Heart right ventricle (tissue), 16 donors: ENCODE results near the gene RPEL1. TPM values are rescaled to one million over a fixed set of nuclear protein-coding genes. Genes with fewer than 3 reads are reported as not detected.
A peak's percentile ranks its signal among the peaks of the same experiment; 100 is the strongest.

Experiments
- ATAC-seq, 8 donors: fragments of 200-7000 bp; cut with Tn5 transposase; one replicate each; pipeline ENCODE4 v1.9.1; 2020; ENCODE audit warnings: mild to moderate bottlenecking in 8 of 8, moderate library complexity in 8 of 8, moderate number of reproducible peaks in 1 of 8
- DNase-seq, 2 donors: peaks; one replicate each; pipeline ENCODE4 v3.0.0-alpha.2; 2020
- H3K27ac ChIP-seq, 10 donors: fragments of 200-600 bp; sonication (generic) in 2 of 10; one replicate each; pipeline versions ENCODE4 v1.5.0 to v1.8.0; 2020 to 2022; ENCODE audit warnings: mild to moderate bottlenecking in 3 of 10
- H3K27me3 ChIP-seq, 7 donors: fragments of 200-600 bp; one replicate each; pipeline ENCODE4 v1.8.0; 2021 to 2022; ENCODE audit warnings: mild to moderate bottlenecking in 2 of 7
- H3K36me3 ChIP-seq, 9 donors: fragments of 200-600 bp; sonication (generic) in 1 of 9; one replicate each; pipeline versions ENCODE4 v1.5.0 to v1.8.0; 2020 to 2022; ENCODE audit warnings: mild to moderate bottlenecking in 2 of 9
- H3K4me1 ChIP-seq, 9 donors: fragments of 200-600 bp; sonication (generic) in 1 of 9; one replicate each; pipeline versions ENCODE4 v1.5.0 to v1.8.0; 2020 to 2022; ENCODE audit warnings: mild to moderate bottlenecking in 4 of 9
- H3K4me3 ChIP-seq, 10 donors: fragments of 200-600 bp; sonication (generic) in 2 of 10; one replicate each; pipeline versions ENCODE4 v1.5.0 to v1.8.0; 2020 to 2022; ENCODE audit warnings: mild to moderate bottlenecking in 7 of 10, moderate library complexity in 2 of 10
- H3K9me3 ChIP-seq, 11 donors: fragments of 200-600 bp in 10 of 11; sonication (generic) in 2 of 11; one replicate each; pipeline versions ENCODE4 v1.5.0 to v1.8.0; 2013 to 2022; ENCODE audit warnings: mild to moderate bottlenecking in 2 of 11, control low read depth in 1 of 11, moderate library complexity in 1 of 11
- CTCF ChIP-seq, 9 donors: fragments of 200-600 bp; sonication (generic) in 2 of 9; IDR thresholded peaks; one replicate each; pipeline versions ENCODE4 v1.5.0 to v1.8.0; 2021 to 2022; ENCODE audit warnings: antibody characterized with exemption in 9 of 9, mild to moderate bottlenecking in 5 of 9, moderate library complexity in 1 of 9
- whole genome bisulfite sequencing, 2 donors: extraction: QIAGEN DNeasy Blood & Tissue Kit; methylation state at CpG; one replicate each; pipeline ENCODE4 v1.1.7; 2013; ENCODE audit warnings: inconsistent platforms in 1 of 2; 5-methylcytosine and 5-hydroxymethylcytosine counted together
- intact Hi-C, 10 donors: fragments of 100-400 bp; cut with DNase I; formaldehyde crosslinking; loops; one replicate each; pipeline versions ENCODE4 v1.11.1 to v1.14.2; 2022
- polyA plus RNA-seq, 2 donors: library from polyadenylated mRNA; stranded (reverse); fragments of 200-250 nt; gene quantifications; one replicate each; pipeline ENCODE4 v1.2.3, GENCODE V29; 2013
- total RNA-seq, 10 donors: library from RNA; stranded (reverse); fragmentation: NEBNext Ultra II Directional in 3 of 10; extraction: Animal tissue kit (Norgen Biotek cat#: 25700) in 3 of 10; gene quantifications; one replicate each; pipeline versions ENCODE4 v1.2.1 to v1.2.4, GENCODE V29; 2021 to 2023
- donor health status: Arrhythmogenic right ventricular cardiomyopathy.
- donor health status: ischemic (EF 13 %, LVEDD 7.1; RV severe dilation, severe dysfunction).
- donor health status: healthy with polysubstance abuse.
- donor health status: DM: no; HTN: yes; CAD: no.
- donor health status: DM: no; HTN: no; CAD: no.
- donor health status: ischemic (EF 25% LVEDD 6.9; RV normal size, moderate dysfunction).
- donor health status: ischemic (EF 25% LVEDD 5.7; RV mildly dilated, moderate dysfunction).
- donor health status: healthy.
- donor health status: DM: yes; HTN: yes; CAD: no.
- donor health status: Ischemic cardiomyopathy.
- donor health status: ischemic (EF 35%, LVEDD 5.7; RV mildly dilated, moderate dysfunction).
- donor health status: nonischemic (EF 11% LVEDD 7.7; RV severe dilation, severe dysfunction).
- donor health status: DM: yes; HTN: yes; CAD: no.
- donor health status: PGD.
- donor health status: ischemic (EF 29% LVEDD 5.4; RV normal size, mild dysfunction).
- donor health status: nonischemic (EF 23%, LVEDD 6.1; RV moderate dilation, normal function).

RPEL1 gene
- total and polyA plus RNA-seq, 12 donors, result 0.01 TPM; not detected in 11

GRCh38 chr10:103241262-103242011 lies 4.2 kb upstream of the RPEL1 start:
- no peaks in the 10 kb centered on the region for H3K9me3 ChIP-seq
- TF ChIP-seq CTCF (IDR thresholded peaks at IDR 0.05), result no peak
- 59 to 62% methylated on average over 7 of the region's 7 CpGs for WGBS, 2 donors
- no peak overlapping the region for H3K4me3 ChIP-seq
- no peaks in the 10 kb centered on the region for H3K27me3 ChIP-seq
- DNase-seq (no peak), ATAC-seq (peak in 6 of 8 donors; percentile 35 to 65 (median 44))
- peak overlapping the region in 5 of 10 donors; percentile 48 to 83 (median 52) for H3K27ac ChIP-seq
- intact Hi-C loops, result loop anchor here (5.0 to 10.0 kb wide), 11 partner anchors 49 to 527 kb away; partner anchors contain the start of genes CYP17A1 (in 5 of the 10), NT5C2 (in 3 of the 10), ARL3 (in 1 of the 10) and CNNM2 (in 1 of the 10)
- no peaks in the 10 kb centered on the region for H3K36me3 ChIP-seq
- H3K4me1 ChIP-seq, result peaks cover 6 to 47% (median 9%) of the 10 kb centered on the region in 9 donors

- intact Hi-C loops, result loop anchor here (1.0 to 10.0 kb wide), 17 partner anchors 52 to 530 kb away; partner anchors contain the start of genes CYP17A1 (in 5 of the 10), CNNM2 (in 3 of the 10), NT5C2 (in 3 of the 10) and ARL3 (in 1 of the 10)
- no peaks in the 10 kb centered on the region for H3K9me3 ChIP-seq
- H3K36me3 ChIP-seq, result no peaks in the 10 kb centered on the region
- H3K4me3 ChIP-seq, result no peak overlapping the region
- DNase-seq (peak; percentile 48 to 76), ATAC-seq (peak; percentile 86 to 94 (median 89))
- 30 to 31% methylated on average over 9 of the region's 9 CpGs for WGBS, 2 donors
- no peaks in the 10 kb centered on the region for H3K27me3 ChIP-seq
- H3K27ac ChIP-seq, result no peak overlapping the region
- peak; percentile 70 to 94 (median 90) for TF ChIP-seq CTCF (IDR thresholded peaks at IDR 0.05)
- peaks cover 6 to 33% (median 8%) of the 10 kb centered on the region in 9 donors for H3K4me1 ChIP-seq
These were observed 918 bp upstream of the RPEL1 start for GRCh38 chr10:103244666-103245271.

- Histone ChIP-seq H3K4me3 (no peak overlapping the region), H3K9me3 (no peaks in the 10 kb centered on the region), H3K27me3 (no peaks in the 10 kb centered on the region), H3K4me1 (peaks cover 3 to 19% (median 6%) of the 10 kb centered on the region in 9 donors), H3K36me3 (no peaks in the 10 kb centered on the region), H3K27ac (no peak overlapping the region)
- WGBS, 2 donors, result 70 to 79% methylated on average over 4 of the region's 4 CpGs
- intact Hi-C loops, result loop anchor here (5.0 to 10.0 kb wide), 12 partner anchors 142 to 532 kb away; partner anchors contain the start of genes CYP17A1 (in 5 of the 10), ARL3 (in 1 of the 10), CNNM2 (in 1 of the 10) and SFXN2 (in 1 of the 10)
- DNase-seq, result no peak
- no peak for ATAC-seq
- no peak for TF ChIP-seq CTCF (IDR thresholded peaks at IDR 0.05)
These were observed 637 bp downstream of the RPEL1 start for GRCh38 chr10:103246324-103246723.

- no peak overlapping the region for H3K27ac ChIP-seq
- no peak overlapping the region for H3K4me3 ChIP-seq
- ATAC-seq, result no peak
- H3K4me1 ChIP-seq, result no peaks in the 10 kb centered on the region
- intact Hi-C loops, result loop anchor here in 1 of 10 donors (10.0 kb wide), 1 partner anchor 529 kb away; no protein-coding TSS in a partner anchor
- H3K9me3 ChIP-seq, result peaks cover 0 to 2% (median 0%) of the 10 kb centered on the region in 11 donors
- TF ChIP-seq CTCF (IDR thresholded peaks at IDR 0.05), result no peak
- 70 to 71% methylated on average over 3 of the region's 3 CpGs for WGBS, 2 donors
- no peak for DNase-seq
- no peaks in the 10 kb centered on the region for H3K36me3 ChIP-seq
- no peaks in the 10 kb centered on the region for H3K27me3 ChIP-seq
These were observed 8.4 kb downstream of the RPEL1 start for GRCh38 chr10:103254113-103254512.
